Jurkat, Clone E6-1 (cell line): ENCODE results near the gene TRIM75. TPM values are rescaled to one million over a fixed set of nuclear protein-coding genes. Genes with fewer than 3 reads are reported as not detected.
"Not testable (repeated sequence)": the region's sequence is repeated elsewhere in the genome, so short reads cannot be mapped to it uniquely, and the experiment has no call there.

Experiments used
- DNase-seq: peaks from one replicate; pipeline ENCODE4 v3.0.0-alpha.2; 2011; ENCODE audit warnings: low read depth, low spot score
- H3K4me3 ChIP-seq: 2 replicates; pipeline ENCODE4 v1.5.1; 2011; ENCODE audit warnings: mild to moderate bottlenecking, low read length, control low read depth, moderate library complexity
- polyA plus RNA-seq: library from polyadenylated mRNA; unstranded; fragments of >200 nt; gene quantifications from one replicate; pipeline ENCODE4 v1.2.1, GENCODE V29; 2012; ENCODE audit warnings: missing spikeins; ENCODE audit not compliant: insufficient read length, insufficient read depth

The TRIM75 gene
- polyA plus RNA-seq = not detected

GRCh38 chr4:165053645-165054044, at the start of gene TRIM75:
Gene TRIM75 (plus strand): TSS chr4:165053866. CDS start chr4:165059148, 5,282 bp downstream.
- no peak for DNase-seq

DNA sequence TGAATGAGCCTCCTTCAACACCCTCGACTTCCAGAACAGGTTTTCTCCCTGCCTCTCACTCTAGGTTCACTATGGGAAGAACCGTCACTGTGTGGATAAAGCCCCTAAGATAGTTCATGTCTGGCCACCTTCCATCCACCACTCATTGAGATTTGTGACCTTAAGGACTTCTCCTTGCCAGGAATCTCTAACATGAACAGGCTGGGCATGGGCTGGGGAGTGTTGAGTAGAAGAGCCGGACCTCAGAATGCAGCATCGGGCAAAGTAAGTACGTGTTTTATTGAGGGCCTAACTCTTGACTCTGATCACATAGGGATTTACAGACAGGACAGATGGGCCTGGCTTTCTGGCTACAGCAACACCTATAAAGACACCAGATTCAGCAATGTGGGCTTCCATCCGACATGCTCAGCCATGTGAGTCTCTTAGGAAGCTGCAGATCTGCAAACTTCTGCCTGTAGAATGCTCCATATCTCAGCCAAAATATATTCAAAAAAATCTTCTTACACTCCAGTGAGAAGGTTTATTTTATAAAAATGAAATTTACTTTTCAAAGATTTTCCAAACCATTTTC, 48.2 kb upstream of the TRIM75 start:
- DNase-seq = no peak

More at GRCh38 chr4:165053645-165054044, at the start of gene TRIM75:
- no peak within 1 kb of the TSS for H3K4me3 ChIP-seq

DNA sequence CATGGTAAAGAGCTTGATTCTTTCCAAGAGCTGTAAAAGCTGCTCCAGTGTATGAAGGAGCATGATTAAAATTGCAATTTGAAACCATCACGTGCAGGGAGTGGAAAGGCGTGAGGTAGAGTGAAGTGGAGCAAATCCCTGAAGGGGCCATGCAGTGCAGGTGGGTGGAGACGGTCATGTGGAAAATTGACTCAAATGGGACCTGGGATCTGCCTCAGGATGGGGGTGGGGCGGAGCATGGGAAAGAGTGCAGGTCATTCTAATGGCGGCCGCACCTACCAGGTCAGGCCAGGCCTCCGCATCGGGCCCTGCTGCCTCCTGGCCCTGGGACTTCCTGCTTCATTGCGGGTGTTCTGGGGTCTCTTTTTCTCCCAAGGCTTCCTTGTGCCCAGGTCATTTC, 47.2 kb upstream of the TRIM75 start:
- H3K4me3 ChIP-seq = no peak overlapping the region
- DNase-seq = no peak

More for the DNA sequence above, 48.2 kb upstream of the TRIM75 start:
- H3K4me3 ChIP-seq = no peak overlapping the region

DNA sequence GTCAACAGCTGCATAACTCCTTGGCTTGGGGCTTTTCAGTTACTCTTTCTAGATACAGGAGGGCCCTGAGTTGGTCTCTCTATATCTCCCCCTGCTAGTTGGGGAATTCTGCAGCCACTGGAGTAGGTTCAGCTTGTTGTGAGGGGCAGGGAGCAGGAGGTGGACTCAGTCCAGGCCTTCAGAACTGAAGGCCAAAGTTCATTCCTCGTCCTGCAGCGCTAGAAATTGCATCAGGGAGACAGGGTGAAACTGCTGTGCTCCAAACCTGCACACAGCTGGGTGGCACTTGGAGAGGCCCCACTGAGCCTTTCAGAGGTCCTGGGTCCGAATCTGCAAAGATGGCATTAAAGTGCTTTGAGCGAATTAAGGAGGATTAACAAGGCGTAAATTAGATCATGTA, 46.8 kb upstream of the TRIM75 start:
- H3K4me3 ChIP-seq = no peak overlapping the region
- DNase-seq = no peak

DNA sequence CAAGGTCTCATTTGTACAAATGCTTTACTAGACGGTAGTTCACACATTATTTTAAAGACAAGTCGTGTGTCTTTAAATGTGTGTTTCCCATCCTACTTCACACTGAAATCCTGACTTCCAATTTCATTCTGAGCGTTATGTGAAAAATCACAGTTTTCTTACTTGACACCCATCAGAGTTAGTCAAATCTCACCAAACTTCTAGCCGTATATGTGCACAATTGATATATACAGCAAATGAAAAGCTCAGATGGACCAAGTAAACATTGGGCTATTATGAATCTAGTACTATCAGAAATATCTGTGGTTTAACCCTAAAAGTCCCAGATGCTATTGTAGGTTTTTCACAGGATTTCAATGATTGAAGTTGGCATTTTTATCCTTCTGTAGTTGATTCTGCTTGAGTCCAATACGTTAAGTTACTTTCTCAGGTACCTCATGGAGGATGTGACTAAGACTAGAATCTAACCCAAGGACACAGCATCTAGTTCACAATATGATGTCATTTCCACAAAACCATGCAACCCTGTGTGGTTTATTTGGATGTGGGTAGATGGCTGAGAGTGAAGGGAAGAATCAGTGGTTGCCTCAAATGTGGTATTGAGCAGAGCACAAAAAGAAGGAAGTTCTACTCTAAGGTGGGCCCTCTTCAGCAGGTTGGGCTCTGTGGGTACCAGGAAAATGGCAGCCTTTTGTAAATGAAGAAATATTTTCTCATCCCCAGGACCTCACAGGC, 44.0 kb upstream of the TRIM75 start:
- DNase-seq = peak; percentile 71
- H3K4me3 ChIP-seq = no peak overlapping the region

GRCh38 chr4:165010487-165010886, 43.2 kb upstream of the TRIM75 start:
- DNase-seq = no peak
- no peak overlapping the region for H3K4me3 ChIP-seq

- H3K4me3 ChIP-seq = no peak overlapping the region
- no peak for DNase-seq
Measured at GRCh38 chr4:165010991-165011390, 42.7 kb upstream of the TRIM75 start.

GRCh38 chr4:165011403-165011802, 42.3 kb upstream of the TRIM75 start:
- H3K4me3 ChIP-seq = no peak overlapping the region
- no peak for DNase-seq

GRCh38 chr4:165013691-165014090, 40.0 kb upstream of the TRIM75 start:
- no peak for DNase-seq
- no peak overlapping the region for H3K4me3 ChIP-seq

DNA sequence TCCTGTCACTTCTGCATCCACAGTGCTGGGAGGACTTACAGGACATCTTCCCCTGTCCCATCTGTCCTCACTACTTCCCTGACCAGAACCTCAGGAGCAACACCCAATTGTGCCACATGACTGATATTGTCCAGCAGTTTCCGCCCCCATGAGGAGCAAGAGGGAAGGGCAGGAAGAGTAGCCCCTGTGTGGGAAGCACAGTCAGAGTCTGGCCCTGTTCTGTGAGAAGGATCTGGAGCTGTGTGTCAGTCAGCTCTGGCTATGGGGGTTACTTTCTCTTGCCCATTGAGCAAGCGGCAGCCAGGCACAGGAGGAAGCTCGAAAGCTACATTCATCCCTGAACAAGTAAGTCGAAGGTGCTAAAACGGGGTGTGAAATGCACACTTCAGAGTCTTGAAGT, 36.7 kb upstream of the TRIM75 start:
- DNase-seq = no peak
- H3K4me3 ChIP-seq = no peak overlapping the region

- DNase-seq, H3K4me3 ChIP-seq: not testable (repeated sequence)
Measured at GRCh38 chr4:165019995-165020394, 33.7 kb upstream of the TRIM75 start.

DNA sequence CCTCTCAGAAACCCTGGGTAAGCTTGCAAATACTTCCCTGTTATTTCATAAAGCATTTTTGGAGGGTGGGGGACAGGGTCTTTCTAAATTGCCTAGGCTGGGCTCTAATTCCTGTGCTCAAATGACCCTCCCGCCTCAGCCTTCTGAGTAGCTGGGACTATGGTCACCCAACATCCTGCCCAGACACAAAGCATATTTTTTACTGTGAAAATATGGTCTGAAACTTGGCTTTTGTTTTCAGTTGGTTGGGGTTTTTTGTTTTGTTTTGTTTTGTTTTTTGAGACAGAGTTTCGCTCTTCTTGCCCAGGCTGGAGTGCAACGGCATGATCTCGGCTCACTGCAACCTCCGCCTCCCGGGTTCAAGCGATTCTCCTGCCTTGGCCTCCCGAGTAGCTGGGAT, 27.9 kb upstream of the TRIM75 start:
- not testable (repeated sequence) for H3K4me3 ChIP-seq, DNase-seq

- no peak overlapping the region for H3K4me3 ChIP-seq
- no peak for DNase-seq
Measured at GRCh38 chr4:165027762-165028402, 25.8 kb upstream of the TRIM75 start.

- DNase-seq = no peak
- no peak within 1 kb of the TSS for H3K4me3 ChIP-seq
Measured at GRCh38 chr4:165031436-165032211, 22.0 kb upstream of the TRIM75 start, which contains the start of gene TRIM60. Gene TRIM60 (plus strand): TSS chr4:165031999. CDS start chr4:165040073, 8,074 bp downstream.

- no peak overlapping the region for H3K4me3 ChIP-seq
- DNase-seq = no peak
Measured at GRCh38 chr4:165048170-165048569, 5.5 kb upstream of the TRIM75 start.

DNA sequence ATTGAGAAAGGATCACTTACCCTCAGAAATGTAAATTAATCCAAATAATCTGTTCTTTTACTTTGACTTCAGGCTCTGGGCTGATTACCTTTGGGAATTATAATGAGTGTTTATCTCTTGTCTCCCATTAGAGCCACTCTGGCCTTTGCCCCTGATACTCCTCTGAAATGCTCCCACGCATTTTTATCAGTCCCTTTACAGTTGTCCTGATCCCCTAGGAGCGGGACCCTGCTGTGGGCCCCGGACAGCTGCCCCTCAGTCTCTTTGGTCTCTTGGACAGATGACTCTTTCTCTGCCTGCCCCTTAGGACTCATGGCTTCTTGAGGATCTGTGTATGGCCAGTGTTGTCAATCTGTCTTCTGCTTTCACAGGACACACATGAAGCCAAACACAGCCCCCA, 1.0 kb upstream of the TRIM75 start:
- DNase-seq = no peak
- no peak overlapping the region for H3K4me3 ChIP-seq

- no peak for DNase-seq
- H3K4me3 ChIP-seq = no peak overlapping the region
Measured at GRCh38 chr4:165055601-165056000, 1.9 kb downstream of the TRIM75 start.

- H3K4me3 ChIP-seq = no peak overlapping the region
Measured at GRCh38 chr4:165058666-165059065, 5.0 kb downstream of the TRIM75 start.

GRCh38 chr4:165059386-165059785, 5.7 kb downstream of the TRIM75 start:
- no peak overlapping the region for H3K4me3 ChIP-seq
- DNase-seq = no peak

More at GRCh38 chr4:165058666-165059065, 5.0 kb downstream of the TRIM75 start:
- no peak for DNase-seq
